Neural progenitor cell (in vitro differentiated cells): ENCODE data around the gene THBS3.

Source experiments
- CTCF ChIP-seq: fragments of 200-600 bp; sonication (generic); IDR thresholded peaks from 2 replicates; pipeline ENCODE4 v1.5.1; 2017; ENCODE audit warnings: antibody characterized with exemption, mild to moderate bottlenecking
- EZH2 ChIP-seq: fragments of 200-600 bp; sonication (generic); IDR thresholded peaks from 2 replicates; pipeline ENCODE4 v1.6.1; 2017; ENCODE audit warnings: antibody characterized with exemption, mild to moderate bottlenecking, moderate library complexity
- EZH2phosphoT487 ChIP-seq: fragments of 200-600 bp; sonication (generic); IDR thresholded peaks from 2 replicates; pipeline ENCODE4 v1.6.1; 2017; ENCODE audit warnings: antibody characterized with exemption

DNA sequence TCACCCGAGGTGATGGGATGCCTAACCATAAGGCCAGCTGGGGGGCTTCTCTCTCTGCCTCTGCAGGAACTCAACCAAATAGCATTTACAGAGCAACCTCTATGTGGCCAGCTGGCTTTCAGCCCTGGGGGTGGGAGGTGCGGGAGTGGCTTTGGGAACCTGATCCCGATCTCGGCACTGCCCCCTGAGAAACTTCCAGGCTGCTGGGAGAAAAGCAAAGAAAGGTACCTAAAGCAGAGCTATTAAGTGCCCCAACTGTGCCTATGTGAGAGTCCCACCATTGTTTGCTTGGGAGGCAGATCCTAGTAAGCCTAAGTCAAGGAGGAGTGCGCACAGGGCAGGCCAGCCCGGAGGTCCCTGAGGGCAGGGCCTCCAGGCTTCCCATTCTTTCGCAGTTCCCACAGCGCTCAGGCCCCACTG is 41.6 kb downstream of the THBS3 start:
- TF ChIP-seq CTCF (no peak), EZH2 (no peak), EZH2phosphoT487 (no peak)
